ENCODE measurements around the gene PAX2.

The PAX2 gene

GRCh38 chr10:100816671-100817070 lies 71.3 kb downstream of the PAX2 start:
- no peak for DNase-seq (ENCODE audit: low read depth, low spot score)

- no peak for DNase-seq (ENCODE audit: low read depth, low spot score)
Observed at GRCh38 chr10:100817268-100817839, 72.0 kb downstream of the PAX2 start.

GRCh38 chr10:100819424-100819823 lies 74.0 kb downstream of the PAX2 start:
- DNase-seq (ENCODE audit: low read depth, low spot score): no peak

- DNase-seq (ENCODE audit: low read depth, low spot score): no peak
Observed at GRCh38 chr10:100823194-100823593, 77.8 kb downstream of the PAX2 start.

GRCh38 chr10:100824886-100825285 lies 79.5 kb downstream of the PAX2 start:
- DNase-seq (ENCODE audit: low read depth, low spot score): no peak

GRCh38 chr10:100825325-100825875 lies 80.0 kb downstream of the PAX2 start:
- DNase-seq (ENCODE audit: low read depth, low spot score): no peak

- no peak for DNase-seq (ENCODE audit: low read depth, low spot score)
Observed at GRCh38 chr10:100826031-100826651, 80.8 kb downstream of the PAX2 start.

- no peak for DNase-seq (ENCODE audit: low read depth, low spot score)
Observed at GRCh38 chr10:100826661-100826982, 81.2 kb downstream of the PAX2 start.

- no peak for DNase-seq (ENCODE audit: low read depth, low spot score)
Observed at GRCh38 chr10:100826983-100827818, 81.8 kb downstream of the PAX2 start.

- no peak for DNase-seq (ENCODE audit: low read depth, low spot score)
Observed at GRCh38 chr10:100827819-100828737, 82.7 kb downstream of the PAX2 start.

DNA sequence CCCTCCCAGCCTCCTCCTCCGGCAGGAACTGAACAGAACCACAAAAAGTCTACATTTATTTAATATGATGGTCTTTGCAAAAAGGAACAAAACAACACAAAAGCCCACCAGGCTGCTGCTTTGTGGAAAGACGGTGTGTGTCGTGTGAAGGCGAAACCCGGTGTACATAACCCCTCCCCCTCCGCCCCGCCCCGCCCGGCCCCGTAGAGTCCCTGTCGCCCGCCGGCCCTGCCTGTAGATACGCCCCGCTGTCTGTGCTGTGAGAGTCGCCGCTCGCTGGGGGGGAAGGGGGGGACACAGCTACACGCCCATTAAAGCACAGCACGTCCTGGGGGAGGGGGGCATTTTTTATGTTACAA lies 83.3 kb downstream of the PAX2 start:
- no peak for DNase-seq (ENCODE audit: low read depth, low spot score)

- DNase-seq (ENCODE audit: low read depth, low spot score): no peak
Observed at GRCh38 chr10:100829097-100829870, 83.9 kb downstream of the PAX2 start.

- DNase-seq (ENCODE audit: low read depth, low spot score): no peak
Observed at GRCh38 chr10:100829933-100830727, 84.7 kb downstream of the PAX2 start.

DNA sequence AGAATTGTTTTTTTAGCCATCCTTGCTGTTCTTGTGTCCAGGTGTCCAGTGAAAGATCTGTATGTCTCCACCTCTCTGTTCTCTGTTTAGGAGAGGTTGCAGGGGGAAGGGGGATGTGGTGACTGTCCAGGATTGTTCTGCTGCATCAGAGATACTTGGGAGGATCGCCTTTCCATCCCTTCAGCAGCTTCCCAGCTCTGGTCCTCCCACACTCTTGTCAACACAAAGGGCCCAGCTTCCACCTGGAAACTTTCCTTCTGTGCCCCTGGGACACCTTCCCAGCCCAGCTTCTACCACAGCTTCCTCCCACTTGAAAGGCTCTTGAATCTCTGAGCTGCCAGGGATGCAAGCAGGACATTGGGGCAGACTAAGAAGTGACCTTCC lies 85.3 kb downstream of the PAX2 start:
- no peak for DNase-seq (ENCODE audit: low read depth, low spot score)

GRCh38 chr10:100831742-100832141 lies 86.4 kb downstream of the PAX2 start:
- no peak for DNase-seq (ENCODE audit: low read depth, low spot score)

DNA sequence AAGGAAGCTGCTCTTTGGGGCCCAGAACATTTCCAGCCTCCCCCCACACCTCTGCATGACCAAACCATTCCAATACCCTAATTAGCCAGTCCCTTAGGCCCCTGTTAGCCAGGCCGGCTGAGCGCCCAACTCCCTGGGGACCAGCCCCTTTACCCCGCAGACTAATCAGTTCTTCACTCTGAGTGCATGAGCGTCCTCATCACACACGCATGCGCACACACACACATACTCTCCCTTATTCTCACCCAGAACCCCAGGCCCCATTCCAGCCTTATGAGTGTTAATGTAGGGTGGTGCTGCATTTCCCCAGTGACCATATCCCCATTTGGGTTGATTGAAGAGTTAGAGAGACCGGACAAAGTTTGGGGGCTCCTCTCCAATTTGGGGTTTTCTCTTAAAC lies 90.4 kb downstream of the PAX2 start:
- DNase-seq (ENCODE audit: low read depth, low spot score): no peak

GRCh38 chr10:100836891-100837290 lies 91.5 kb downstream of the PAX2 start:
- no peak for DNase-seq (ENCODE audit: low read depth, low spot score)

- no peak for DNase-seq (ENCODE audit: low read depth, low spot score)
Observed at GRCh38 chr10:100837300-100837699, 91.9 kb downstream of the PAX2 start.

DNA sequence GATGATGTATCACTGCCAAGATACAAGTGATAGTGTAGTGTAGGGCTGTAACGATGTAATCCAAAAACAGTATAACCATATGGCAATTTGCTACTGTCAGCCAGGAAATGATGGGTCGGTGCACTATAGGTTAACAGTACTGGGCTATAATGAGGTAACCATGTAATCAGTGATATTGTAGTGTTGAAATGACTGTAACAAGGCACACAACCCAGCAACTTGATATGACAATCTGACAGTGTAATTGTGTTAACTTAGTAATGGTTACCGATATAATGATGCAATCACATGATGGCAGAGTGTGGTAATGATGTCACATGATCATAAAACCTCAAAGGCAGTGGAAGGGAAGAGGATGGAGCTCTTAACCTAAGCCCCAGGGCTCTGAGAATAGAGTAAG lies 93.6 kb downstream of the PAX2 start:
- no peak for DNase-seq (ENCODE audit: low read depth, low spot score)

DNA sequence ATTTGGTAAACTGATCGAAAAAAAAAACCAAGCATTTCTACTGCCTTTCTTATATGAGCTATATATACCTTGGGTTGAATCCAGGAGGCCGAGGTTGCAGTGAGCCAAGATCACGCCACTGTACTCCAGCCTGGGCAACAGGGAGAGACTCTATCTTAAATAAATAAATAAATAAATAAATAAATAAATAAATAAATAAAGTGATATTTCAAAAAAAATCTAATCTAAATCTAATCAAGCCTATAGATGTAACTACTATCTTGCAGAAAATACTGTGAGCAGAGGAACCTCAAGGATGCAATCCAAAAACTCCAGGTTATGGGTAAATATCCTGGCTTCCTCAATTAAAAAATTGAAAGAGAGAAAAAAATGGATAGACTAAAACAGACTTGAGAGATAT lies 96.1 kb downstream of the PAX2 start:
- no peak for DNase-seq (ENCODE audit: low read depth, low spot score)
